ENCODE measurements around the gene FOXE1. TPM values are rescaled to one million over a fixed set of nuclear protein-coding genes. Genes with fewer than 3 reads are reported as not detected.

The FOXE1 gene
- total RNA-seq, 2 donors from 2014 or later, result not detected

DNA sequence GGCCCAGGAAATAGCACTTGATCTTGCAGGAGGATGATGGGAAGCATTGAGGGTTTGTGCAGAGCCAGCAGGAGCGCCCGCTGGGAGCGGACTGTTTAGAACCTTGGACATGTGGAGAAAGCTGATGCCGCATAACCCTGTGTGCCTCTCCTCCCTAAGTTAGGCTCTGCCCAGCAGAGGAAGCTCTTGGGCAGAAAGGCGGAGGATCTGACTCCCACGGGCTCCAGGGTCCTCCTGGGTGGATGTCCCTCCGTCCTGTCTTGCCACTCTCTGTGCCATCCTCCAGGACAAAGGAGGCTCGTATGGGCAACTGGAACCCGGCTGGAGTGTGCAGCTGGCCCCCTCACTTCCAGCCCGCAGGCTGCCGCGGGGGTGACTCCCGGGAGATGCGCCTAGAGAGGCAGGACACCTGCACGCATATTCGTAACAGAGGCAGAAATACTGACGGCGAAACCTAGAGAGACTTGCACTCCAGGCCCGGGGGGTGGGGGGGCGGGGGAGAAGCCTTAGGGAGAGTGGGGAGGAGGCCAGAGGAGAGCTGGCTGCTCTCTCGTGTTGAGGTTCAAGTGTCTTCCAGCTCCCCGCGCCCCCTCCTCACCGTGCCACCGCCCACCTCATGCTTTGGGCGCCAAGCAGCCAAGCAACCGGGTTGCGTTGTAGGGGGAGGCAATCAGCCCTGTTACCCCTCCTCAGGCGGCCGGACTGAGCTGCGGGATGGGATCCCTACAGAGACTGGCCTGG lies 5.4 kb upstream of the FOXE1 start:
- WGBS, 2 donors, result 21 to 38% methylated on average over 11 to 31 of the region's 31 CpGs
- DNase-seq, result no peak
- ATAC-seq, result no peak
- no peaks in the 10 kb centered on the region for H3K36me3 ChIP-seq (replicated peaks in 1 of 2; ENCODE audit: insufficient read depth in 1 of 2, low read depth in 2 of 2)
- peaks cover 0 to 31% of the 10 kb centered on the region in 2 donors for H3K27me3 ChIP-seq
- TF ChIP-seq, protein P1, sequence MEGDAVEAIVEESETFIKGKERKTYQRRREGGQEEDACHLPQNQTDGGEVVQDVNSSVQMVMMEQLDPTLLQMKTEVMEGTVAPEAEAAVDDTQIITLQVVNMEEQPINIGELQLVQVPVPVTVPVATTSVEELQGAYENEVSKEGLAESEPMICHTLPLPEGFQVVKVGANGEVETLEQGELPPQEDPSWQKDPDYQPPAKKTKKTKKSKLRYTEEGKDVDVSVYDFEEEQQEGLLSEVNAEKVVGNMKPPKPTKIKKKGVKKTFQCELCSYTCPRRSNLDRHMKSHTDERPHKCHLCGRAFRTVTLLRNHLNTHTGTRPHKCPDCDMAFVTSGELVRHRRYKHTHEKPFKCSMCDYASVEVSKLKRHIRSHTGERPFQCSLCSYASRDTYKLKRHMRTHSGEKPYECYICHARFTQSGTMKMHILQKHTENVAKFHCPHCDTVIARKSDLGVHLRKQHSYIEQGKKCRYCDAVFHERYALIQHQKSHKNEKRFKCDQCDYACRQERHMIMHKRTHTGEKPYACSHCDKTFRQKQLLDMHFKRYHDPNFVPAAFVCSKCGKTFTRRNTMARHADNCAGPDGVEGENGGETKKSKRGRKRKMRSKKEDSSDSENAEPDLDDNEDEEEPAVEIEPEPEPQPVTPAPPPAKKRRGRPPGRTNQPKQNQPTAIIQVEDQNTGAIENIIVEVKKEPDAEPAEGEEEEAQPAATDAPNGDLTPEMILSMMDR (IDR thresholded peaks at IDR 0.05), result no peak
- no peak for TF ChIP-seq POLR2A (IDR thresholded peaks at IDR 0.05)
- H3K4me1 ChIP-seq, result peaks cover 28% of the 10 kb centered on the region
- no peak overlapping the region for H3K4me3 ChIP-seq
- no peak overlapping the region for H3K27ac ChIP-seq
- intact Hi-C loops (cut with DNase I), result no loop called here
- no peaks in the 10 kb centered on the region for H3K9me3 ChIP-seq

DNA sequence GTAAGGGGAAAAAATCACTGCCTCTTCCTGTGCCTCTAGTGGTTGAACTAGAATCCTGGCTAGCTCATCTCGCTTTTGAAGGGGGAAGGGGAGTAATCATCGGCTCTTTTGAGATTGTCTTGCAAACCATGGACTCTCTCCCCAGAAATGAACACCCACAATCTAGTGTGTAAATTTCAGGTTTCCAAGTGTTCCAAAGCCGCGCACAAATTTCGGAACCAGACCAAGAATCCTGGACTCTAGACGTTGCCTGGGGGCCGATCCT lies 4.9 kb upstream of the FOXE1 start:
- Histone ChIP-seq H3K4me1 (peaks cover 33% of the 10 kb centered on the region), H3K9me3 (no peaks in the 10 kb centered on the region), H3K36me3 (replicated peaks in 1 of 2; ENCODE audit: insufficient read depth in 1 of 2, low read depth in 2 of 2) (no peaks in the 10 kb centered on the region), H3K27me3 (peaks cover 0 to 36% of the 10 kb centered on the region in 2 donors), H3K4me3 (no peak overlapping the region), H3K27ac (no peak overlapping the region)
- no peak for TF ChIP-seq POLR2A (IDR thresholded peaks at IDR 0.05)
- TF ChIP-seq, protein P1 (IDR thresholded peaks at IDR 0.05), result peak in 1 of 7 experiments; percentile 10
- no peak for DNase-seq
- ATAC-seq, result no peak
- WGBS, 2 donors, result 6 to 12% methylated on average over 6 to 7 of the region's 7 CpGs
- intact Hi-C loops (cut with DNase I), result no loop called here

DNA sequence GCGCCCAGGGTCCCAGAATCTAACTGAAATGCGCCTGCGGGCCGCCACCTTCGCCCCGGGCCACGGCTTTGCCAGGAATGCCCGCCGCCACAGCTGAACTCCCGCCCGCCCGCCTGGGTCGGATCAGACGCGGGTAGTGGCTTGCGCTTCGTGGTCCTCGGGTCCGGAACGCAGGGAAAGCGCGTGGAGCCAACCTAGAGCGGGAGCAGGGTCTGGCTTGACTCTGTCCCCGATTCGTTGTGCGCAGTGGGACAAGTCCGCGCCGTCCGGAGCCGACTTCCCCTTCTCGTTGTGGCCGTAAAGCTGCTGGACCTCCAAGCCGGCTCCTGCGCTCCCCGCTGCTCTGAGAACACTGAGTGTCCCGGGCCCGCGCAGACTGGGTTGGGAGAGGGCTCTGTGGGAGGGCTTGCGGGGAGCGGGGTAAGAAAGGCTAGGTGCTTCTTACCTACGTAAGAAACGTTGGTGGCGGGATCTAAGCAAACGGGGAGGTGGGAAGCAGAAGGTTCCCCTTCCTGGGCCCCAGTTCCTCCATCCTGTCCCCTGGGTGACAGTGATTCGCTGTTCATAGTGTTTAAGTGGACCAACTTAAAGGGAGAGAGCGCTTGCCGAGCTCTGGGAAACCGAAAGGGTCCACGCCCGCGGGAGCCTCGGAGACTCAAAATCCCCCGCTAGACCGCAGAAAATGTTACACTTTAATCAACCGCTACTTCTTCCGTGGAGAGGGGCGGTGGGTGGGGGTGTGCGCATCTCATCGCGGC lies 4.4 kb upstream of the FOXE1 start:
- Histone ChIP-seq H3K4me1 (peaks cover 39% of the 10 kb centered on the region), H3K27me3 (peaks cover 0 to 40% of the 10 kb centered on the region in 2 donors), H3K36me3 (replicated peaks in 1 of 2; ENCODE audit: insufficient read depth in 1 of 2, low read depth in 2 of 2) (no peaks in the 10 kb centered on the region), H3K9me3 (no peaks in the 10 kb centered on the region), H3K4me3 (no peak overlapping the region), H3K27ac (no peak overlapping the region)
- WGBS, 2 donors, result 4 to 17% methylated on average over 11 to 61 of the region's 61 CpGs
- DNase-seq (peak in 1 of 4 donors; percentile 25), ATAC-seq (no peak)
- intact Hi-C loops (cut with DNase I), result no loop called here
- TF ChIP-seq, protein P1 (IDR thresholded peaks at IDR 0.05), result no peak
- TF ChIP-seq POLR2A (IDR thresholded peaks at IDR 0.05), result no peak

DNA sequence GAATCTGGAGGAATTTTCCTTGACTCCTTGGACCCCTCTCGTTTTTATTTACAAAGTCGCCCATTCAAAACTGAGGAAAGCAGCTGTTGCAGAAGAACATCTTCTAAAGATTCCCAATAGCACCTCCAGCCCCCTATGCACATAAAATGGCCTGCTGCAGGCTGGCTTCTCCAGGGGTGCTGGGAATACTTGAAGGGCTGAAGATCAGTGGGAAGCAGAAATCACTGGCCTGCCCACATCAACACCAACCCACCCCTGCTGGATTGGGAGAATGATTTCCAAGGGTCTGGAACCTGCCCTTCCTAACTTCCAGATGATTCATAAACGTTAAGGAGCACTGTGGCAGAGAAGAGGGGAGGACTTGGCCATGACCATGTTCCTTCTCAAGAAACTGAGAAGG lies 3.0 kb upstream of the FOXE1 start:
- Histone ChIP-seq H3K4me3 (no peak overlapping the region), H3K27me3 (peaks cover 4 to 46% of the 10 kb centered on the region in 2 donors), H3K9me3 (no peaks in the 10 kb centered on the region), H3K4me1 (peaks cover 44% of the 10 kb centered on the region), H3K27ac (no peak overlapping the region), H3K36me3 (replicated peaks in 1 of 2; ENCODE audit: insufficient read depth in 1 of 2, low read depth in 2 of 2) (no peaks in the 10 kb centered on the region)
- no peak for TF ChIP-seq POLR2A (IDR thresholded peaks at IDR 0.05)
- TF ChIP-seq, protein P1 (IDR thresholded peaks at IDR 0.05), result no peak
- WGBS, 2 donors, result 49 to 52% methylated on average over 3 of the region's 3 CpGs
- DNase-seq (no peak), ATAC-seq (no peak)
- intact Hi-C loops (cut with DNase I), result no loop called here

Measured in body of pancreas (tissue), 4 donors.